A549 treated with CORT108297 at 1 μM for 4 hours (cell line): Measurements from ENCODE around the gene PDS5A. TPM values are rescaled to one million over a fixed set of nuclear protein-coding genes. Genes with fewer than 3 reads are reported as not detected.

Experiments used
- total RNA-seq: library from RNA; stranded (reverse); fragments of 200-300 nt; extraction: Qiagen RNA extraction; gene quantifications from 5 replicates; pipeline ENCODE4 v1.2.3, GENCODE V29; 2022

Gene PDS5A, protein sequence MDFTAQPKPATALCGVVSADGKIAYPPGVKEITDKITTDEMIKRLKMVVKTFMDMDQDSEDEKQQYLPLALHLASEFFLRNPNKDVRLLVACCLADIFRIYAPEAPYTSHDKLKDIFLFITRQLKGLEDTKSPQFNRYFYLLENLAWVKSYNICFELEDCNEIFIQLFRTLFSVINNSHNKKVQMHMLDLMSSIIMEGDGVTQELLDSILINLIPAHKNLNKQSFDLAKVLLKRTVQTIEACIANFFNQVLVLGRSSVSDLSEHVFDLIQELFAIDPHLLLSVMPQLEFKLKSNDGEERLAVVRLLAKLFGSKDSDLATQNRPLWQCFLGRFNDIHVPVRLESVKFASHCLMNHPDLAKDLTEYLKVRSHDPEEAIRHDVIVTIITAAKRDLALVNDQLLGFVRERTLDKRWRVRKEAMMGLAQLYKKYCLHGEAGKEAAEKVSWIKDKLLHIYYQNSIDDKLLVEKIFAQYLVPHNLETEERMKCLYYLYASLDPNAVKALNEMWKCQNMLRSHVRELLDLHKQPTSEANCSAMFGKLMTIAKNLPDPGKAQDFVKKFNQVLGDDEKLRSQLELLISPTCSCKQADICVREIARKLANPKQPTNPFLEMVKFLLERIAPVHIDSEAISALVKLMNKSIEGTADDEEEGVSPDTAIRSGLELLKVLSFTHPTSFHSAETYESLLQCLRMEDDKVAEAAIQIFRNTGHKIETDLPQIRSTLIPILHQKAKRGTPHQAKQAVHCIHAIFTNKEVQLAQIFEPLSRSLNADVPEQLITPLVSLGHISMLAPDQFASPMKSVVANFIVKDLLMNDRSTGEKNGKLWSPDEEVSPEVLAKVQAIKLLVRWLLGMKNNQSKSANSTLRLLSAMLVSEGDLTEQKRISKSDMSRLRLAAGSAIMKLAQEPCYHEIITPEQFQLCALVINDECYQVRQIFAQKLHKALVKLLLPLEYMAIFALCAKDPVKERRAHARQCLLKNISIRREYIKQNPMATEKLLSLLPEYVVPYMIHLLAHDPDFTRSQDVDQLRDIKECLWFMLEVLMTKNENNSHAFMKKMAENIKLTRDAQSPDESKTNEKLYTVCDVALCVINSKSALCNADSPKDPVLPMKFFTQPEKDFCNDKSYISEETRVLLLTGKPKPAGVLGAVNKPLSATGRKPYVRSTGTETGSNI (N-terminal part only)
- total RNA-seq = 22.9 to 30.4 TPM (median 28.4 TPM) in 5 replicates

DNA sequence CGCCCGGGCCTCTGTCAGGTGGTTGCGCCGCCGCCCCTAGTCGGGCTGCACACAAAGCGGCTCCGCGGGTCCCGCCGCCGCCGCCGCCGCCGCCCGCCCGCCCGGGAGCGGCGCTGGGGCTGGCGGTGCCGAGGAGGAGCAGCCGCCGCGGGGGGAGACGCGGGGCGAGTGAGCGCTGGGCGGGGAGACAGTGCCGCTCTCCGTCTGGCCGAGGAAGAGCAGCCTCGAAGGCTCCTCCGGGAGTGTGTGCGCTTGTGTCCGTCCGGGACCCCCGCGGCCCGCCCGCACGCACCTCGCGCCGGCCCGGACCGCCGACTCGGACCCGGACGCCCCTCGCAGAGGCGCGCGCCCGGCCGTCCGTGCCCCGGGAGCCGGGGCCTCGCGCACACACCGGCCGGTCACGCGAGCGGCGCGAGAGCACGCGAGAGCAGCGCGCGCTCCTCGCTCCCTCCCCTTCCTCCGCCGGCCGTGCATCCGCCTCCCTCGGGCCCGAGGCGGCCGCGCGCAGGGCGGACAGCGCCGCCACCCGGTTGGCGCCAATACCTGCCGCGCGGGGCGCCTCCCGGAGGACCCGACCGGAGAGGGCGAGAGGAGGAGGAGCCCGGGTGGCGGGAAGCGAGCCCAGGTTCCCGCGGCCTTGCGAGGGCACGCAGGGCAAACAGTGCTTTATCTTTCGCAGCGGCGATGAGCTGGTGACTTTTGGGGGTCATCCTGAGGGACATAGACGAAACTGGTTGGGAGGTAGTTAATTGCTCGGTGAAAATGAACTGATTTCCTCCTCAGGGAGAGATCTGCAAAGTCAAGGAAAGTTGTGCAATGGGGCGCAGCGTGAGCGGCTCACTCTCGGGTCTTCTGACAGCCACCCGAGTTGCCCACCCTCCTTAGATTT is at the start of gene PDS5A:
Gene PDS5A, minus strand, starts transcription at position 423 of the 889 bp plus-strand sequence. CDS start 1,334 bp downstream, outside the sequence.

Other genes with a start within 250 kb of the PDS5A start
- 1.6 to 3.3 TPM (median 2.8 TPM) in 5 replicates for gene N4BP2, start 78.9 kb upstream of the PDS5A start, total RNA-seq
- 0.16 to 0.18 TPM (median 0.18 TPM) in 4 of 5 replicates, not detected in the other for gene RHOH, start 219.1 kb upstream of the PDS5A start, total RNA-seq